ENCODE measurements around the gene KCNA5. TPM values are rescaled to one million over a fixed set of nuclear protein-coding genes. Genes with fewer than 3 reads are reported as not detected.
A peak's percentile ranks its signal among the peaks of the same experiment; 100 is the strongest.

KCNA5 gene
- total RNA-seq, 2 donors from 2014 or later, result 0.68 TPM; not detected in 1

DNA sequence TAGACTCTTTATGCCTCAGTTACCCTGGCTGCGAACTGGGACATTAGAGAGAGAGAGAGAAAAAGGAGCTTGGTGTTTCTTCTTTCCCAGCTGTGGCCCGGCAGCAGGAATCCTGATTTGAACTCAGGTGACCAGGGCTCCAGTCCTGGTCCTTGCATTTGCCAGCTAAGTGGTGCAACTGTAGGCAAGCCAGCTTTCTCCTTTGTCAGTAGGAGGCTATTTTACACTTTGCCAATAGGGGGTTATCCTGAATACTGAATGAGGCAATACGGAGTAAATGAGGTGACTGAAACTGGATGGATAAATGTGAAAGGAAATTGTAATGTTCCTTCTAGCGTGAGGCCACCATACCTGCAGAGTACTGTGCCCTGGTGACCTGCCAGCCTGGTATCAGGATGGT lies 27.8 kb downstream of the KCNA5 start:
- no peak for TF ChIP-seq POLR2A (IDR thresholded peaks at IDR 0.05)
- no peak for TF ChIP-seq CTCF (IDR thresholded peaks at IDR 0.05)
- TF ChIP-seq POLR2AphosphoS5 (IDR thresholded peaks at IDR 0.05), result no peak
- H3K36me3 ChIP-seq, result no peaks in the 10 kb centered on the region
- no peak overlapping the region for H3K4me3 ChIP-seq
- 87% methylated on average over 4 of the region's 4 CpGs for WGBS
- intact Hi-C loops (cut with DNase I), result no loop called here
- no peaks in the 10 kb centered on the region for H3K4me1 ChIP-seq (replicated peaks)
- H3K27me3 ChIP-seq (replicated peaks; ENCODE audit: insufficient read depth), result no peaks in the 10 kb centered on the region
- DNase-seq (ENCODE audit: low spot score), result no peak
- H3K9me3 ChIP-seq, result no peaks in the 10 kb centered on the region
- no peak overlapping the region for H3K27ac ChIP-seq

DNA sequence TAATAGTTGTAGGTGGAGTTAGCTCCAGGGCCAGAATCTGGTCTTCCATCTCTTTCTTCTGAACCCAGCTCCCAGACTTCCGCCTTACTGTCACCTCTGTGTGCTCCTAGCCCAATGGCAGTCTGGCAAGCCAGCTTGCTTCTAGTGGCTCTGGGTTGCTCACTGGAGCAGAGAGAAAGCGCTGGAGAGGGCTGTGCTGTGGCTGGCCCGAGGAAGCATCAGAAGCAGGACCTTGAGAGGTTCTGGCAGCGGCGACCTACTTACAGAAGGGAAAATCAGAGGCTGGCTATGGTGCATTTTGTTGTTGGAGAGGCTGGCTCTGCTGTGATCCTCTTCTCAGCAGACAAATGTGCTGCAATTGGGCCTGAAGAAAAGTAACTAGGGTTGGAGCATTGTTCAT lies 28.6 kb downstream of the KCNA5 start:
- 93% methylated on average over 5 of the region's 5 CpGs for WGBS
- Histone ChIP-seq H3K4me3 (no peak overlapping the region), H3K4me1 (replicated peaks) (no peaks in the 10 kb centered on the region), H3K9me3 (no peaks in the 10 kb centered on the region), H3K27me3 (replicated peaks; ENCODE audit: insufficient read depth) (no peaks in the 10 kb centered on the region), H3K27ac (no peak overlapping the region), H3K36me3 (no peaks in the 10 kb centered on the region)
- intact Hi-C loops (cut with DNase I), result no loop called here
- TF ChIP-seq CTCF (IDR thresholded peaks at IDR 0.05) (no peak), POLR2AphosphoS5 (IDR thresholded peaks at IDR 0.05) (no peak), POLR2A (IDR thresholded peaks at IDR 0.05) (no peak)
- DNase-seq (ENCODE audit: low spot score), result no peak

DNA sequence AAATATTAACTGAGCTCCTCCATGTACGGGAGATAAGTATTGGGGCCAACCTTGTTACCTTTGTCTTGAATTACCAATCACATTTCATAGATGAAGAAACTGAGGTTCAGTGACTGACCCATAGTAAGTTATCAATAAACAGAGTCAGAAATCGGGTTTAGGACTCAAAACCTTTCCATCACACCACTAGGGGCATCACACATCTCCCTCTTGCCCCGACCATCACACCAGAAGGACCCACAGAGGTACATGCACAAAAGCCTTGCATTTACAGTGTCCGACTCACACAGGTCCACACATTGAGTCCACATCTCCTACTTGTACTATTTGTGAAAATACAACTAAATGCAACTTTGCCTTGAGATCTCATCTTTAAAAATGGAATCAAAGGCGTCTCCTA lies 29.4 kb downstream of the KCNA5 start:
- no peak overlapping the region for H3K27ac ChIP-seq
- no peak for DNase-seq (ENCODE audit: low spot score)
- 90% methylated on average over 5 of the region's 5 CpGs for WGBS
- no peaks in the 10 kb centered on the region for H3K4me1 ChIP-seq (replicated peaks)
- H3K9me3 ChIP-seq, result no peaks in the 10 kb centered on the region
- H3K36me3 ChIP-seq, result no peaks in the 10 kb centered on the region
- intact Hi-C loops (cut with DNase I), result no loop called here
- H3K4me3 ChIP-seq, result no peak overlapping the region
- no peak for TF ChIP-seq POLR2AphosphoS5 (IDR thresholded peaks at IDR 0.05)
- TF ChIP-seq CTCF (IDR thresholded peaks at IDR 0.05), result no peak
- no peak for TF ChIP-seq POLR2A (IDR thresholded peaks at IDR 0.05)
- no peaks in the 10 kb centered on the region for H3K27me3 ChIP-seq (replicated peaks; ENCODE audit: insufficient read depth)

GRCh38 chr12:5073853-5074252 lies 30.2 kb downstream of the KCNA5 start:
- no peaks in the 10 kb centered on the region for H3K9me3 ChIP-seq
- no peak for DNase-seq (ENCODE audit: low spot score)
- no peaks in the 10 kb centered on the region for H3K4me1 ChIP-seq (replicated peaks)
- no peaks in the 10 kb centered on the region for H3K36me3 ChIP-seq
- TF ChIP-seq POLR2A (IDR thresholded peaks at IDR 0.05), result no peak
- TF ChIP-seq POLR2AphosphoS5 (IDR thresholded peaks at IDR 0.05), result no peak
- TF ChIP-seq CTCF (IDR thresholded peaks at IDR 0.05), result no peak
- 38% methylated on average over 1 of the region's 1 CpG for WGBS
- no peak overlapping the region for H3K27ac ChIP-seq
- no peak overlapping the region for H3K4me3 ChIP-seq
- intact Hi-C loops (cut with DNase I), result no loop called here
- no peaks in the 10 kb centered on the region for H3K27me3 ChIP-seq (replicated peaks; ENCODE audit: insufficient read depth)

GRCh38 chr12:5076761-5077160 lies 33.1 kb downstream of the KCNA5 start:
- 51% methylated on average over 4 of the region's 4 CpGs for WGBS
- DNase-seq (ENCODE audit: low spot score), result peak; percentile 44

More at GRCh38 chr12:5076761-5077160, 33.1 kb downstream of the KCNA5 start:
- H3K27ac ChIP-seq, result no peak overlapping the region
- H3K36me3 ChIP-seq, result no peaks in the 10 kb centered on the region
- TF ChIP-seq CTCF (IDR thresholded peaks at IDR 0.05) (no peak), POLR2A (IDR thresholded peaks at IDR 0.05) (no peak), POLR2AphosphoS5 (IDR thresholded peaks at IDR 0.05) (no peak)
- H3K9me3 ChIP-seq, result no peaks in the 10 kb centered on the region
- no peaks in the 10 kb centered on the region for H3K4me1 ChIP-seq (replicated peaks)
- no peaks in the 10 kb centered on the region for H3K27me3 ChIP-seq (replicated peaks; ENCODE audit: insufficient read depth)
- intact Hi-C loops (cut with DNase I), result no loop called here
- no peak overlapping the region for H3K4me3 ChIP-seq
